HAP-1 (cell line): Measurements from ENCODE around the gene CLIC4.
A peak's percentile ranks its signal among the peaks of the same experiment; 100 is the strongest.
"Not testable (repeated sequence)": the region's sequence is repeated elsewhere in the genome, so short reads cannot be mapped to it uniquely, and the experiment has no call there.

ENCODE experiments used
- DNase-seq, 2 experiments: peaks; one replicate each; pipeline ENCODE4 v3.0.0-alpha.2; 2016 to 2020; ENCODE audit warnings: low spot score in 2 of 2
- H3K27me3 ChIP-seq: fragments of 250-450 bp; sonication (Bioruptor Pico); 2 replicates; pipeline ENCODE4 v1.5.1; 2020; ENCODE audit warnings: low read depth, mild to moderate bottlenecking, moderate library complexity
- H3K36me3 ChIP-seq: fragments of 250-450 bp; sonication (Bioruptor Pico); replicated peaks from 2 replicates; pipeline ENCODE4 v1.5.1; 2020; ENCODE audit warnings: mild to moderate bottlenecking
- H3K4me1 ChIP-seq: fragments of 250-450 bp; sonication (Bioruptor Pico); 2 replicates; pipeline ENCODE4 v1.5.1; 2020; ENCODE audit warnings: mild to moderate bottlenecking
- H3K4me3 ChIP-seq: fragments of 250-450 bp; sonication (Bioruptor Pico); 2 replicates; pipeline ENCODE4 v1.5.1; 2020; ENCODE audit warnings: mild to moderate bottlenecking, moderate library complexity
- H3K9me3 ChIP-seq: fragments of 250-450 bp; sonication (Bioruptor Pico); 2 replicates; pipeline ENCODE4 v1.5.1; 2020; ENCODE audit warnings: mild to moderate bottlenecking, moderate library complexity
- in situ Hi-C: fragments of 300-500 bp; cut with MboI; formaldehyde crosslinking; loops from 3 replicates; pipeline ENCODE4 v1.14.3; 2020; ENCODE audit warnings: low sequenced_read_pairs, inconsistent platforms, mixed read lengths

Gene CLIC4

GRCh38 chr1:24806588-24806987 lies 61.3 kb downstream of the CLIC4 start:
- H3K9me3 ChIP-seq = no peaks in the 10 kb centered on the region
- no peak overlapping the region for H3K4me3 ChIP-seq
- peaks cover 8% of the 10 kb centered on the region for H3K4me1 ChIP-seq
- no peaks in the 10 kb centered on the region for H3K27me3 ChIP-seq
- peak in 1 of 2 experiments; percentile 35 for DNase-seq
- no peaks in the 10 kb centered on the region for H3K36me3 ChIP-seq
- in situ Hi-C loops = no loop called here

- in situ Hi-C loops, H3K4me3 ChIP-seq, H3K4me1 ChIP-seq, H3K9me3 ChIP-seq, DNase-seq, H3K27me3 ChIP-seq: not testable (repeated sequence)
- peaks cover 22% of the 10 kb centered on the region for H3K36me3 ChIP-seq
These were observed 66.2 kb downstream of the CLIC4 start for GRCh38 chr1:24811494-24811893.

DNA sequence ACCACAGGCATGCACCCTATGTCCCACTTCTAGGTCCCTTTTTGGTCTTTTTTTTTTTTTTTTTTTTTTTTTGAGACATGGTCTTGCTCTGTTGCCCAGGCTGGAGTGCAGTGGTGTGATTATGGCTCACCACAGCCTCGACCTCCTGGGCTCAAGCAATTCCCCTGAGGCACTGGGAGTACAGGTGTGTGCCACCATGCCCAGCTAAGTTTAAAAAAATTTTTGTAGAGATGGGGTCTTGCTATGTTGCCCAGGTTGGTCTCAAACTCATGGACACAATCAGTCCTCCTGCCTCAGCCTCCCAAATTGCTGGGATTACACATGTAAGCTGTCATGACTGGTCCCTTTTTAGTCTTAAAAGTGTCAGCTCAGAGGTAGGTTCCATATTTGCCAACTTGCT lies 75.0 kb downstream of the CLIC4 start:
- H3K9me3 ChIP-seq, H3K4me3 ChIP-seq, in situ Hi-C loops, H3K27me3 ChIP-seq, DNase-seq: not testable (repeated sequence)
- peaks cover 24% of the 10 kb centered on the region for H3K4me1 ChIP-seq
- H3K36me3 ChIP-seq = peaks cover 17% of the 10 kb centered on the region

GRCh38 chr1:24822887-24823286 lies 77.6 kb downstream of the CLIC4 start:
- H3K4me3 ChIP-seq = no peak overlapping the region
- no peak for DNase-seq
- H3K9me3 ChIP-seq = no peaks in the 10 kb centered on the region
- H3K36me3 ChIP-seq = 0 out of 2 replicates have a peak, but pooled peaks cover 5% of the 10 kb centered on the region
- no peaks in the 10 kb centered on the region for H3K27me3 ChIP-seq
- in situ Hi-C loops = no loop called here
- peaks cover 24% of the 10 kb centered on the region for H3K4me1 ChIP-seq

- H3K4me3 ChIP-seq, H3K9me3 ChIP-seq, in situ Hi-C loops, H3K36me3 ChIP-seq, H3K27me3 ChIP-seq: not testable (repeated sequence)
- DNase-seq = peak in 1 of 2 experiments; percentile 19
- peaks cover 24% of the 10 kb centered on the region for H3K4me1 ChIP-seq
These were observed 78.2 kb downstream of the CLIC4 start for GRCh38 chr1:24823486-24823885.

- Histone ChIP-seq H3K4me1 (peaks cover 24% of the 10 kb centered on the region), H3K36me3 (peaks cover 11% of the 10 kb centered on the region), H3K4me3 (no peak overlapping the region), H3K9me3 (no peaks in the 10 kb centered on the region), H3K27me3 (no peaks in the 10 kb centered on the region)
- in situ Hi-C loops = loop anchor here (25.0 kb wide), 1 partner anchor 613 kb away; no protein-coding TSS in a partner anchor
- DNase-seq = no peak
These were observed 79.9 kb downstream of the CLIC4 start for GRCh38 chr1:24825174-24825573.

DNA sequence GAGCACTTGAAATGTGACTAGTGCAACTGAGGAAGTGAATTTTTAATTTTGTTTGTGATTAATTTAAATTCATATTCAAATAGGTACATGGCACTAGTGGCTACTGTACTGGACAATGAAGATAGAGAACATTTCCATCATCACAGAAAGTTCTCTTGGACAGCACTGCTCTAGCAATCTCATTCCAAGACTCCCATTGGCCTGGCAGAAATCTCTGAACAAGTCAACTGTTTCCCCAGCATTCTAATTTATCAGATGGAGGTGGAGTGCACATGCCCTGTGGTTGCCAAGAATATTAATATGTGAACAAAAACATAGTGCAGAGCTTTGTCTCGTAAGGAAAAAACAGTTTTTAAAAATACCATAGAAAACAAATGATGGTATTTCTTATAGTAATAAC lies 81.3 kb downstream of the CLIC4 start:
- Histone ChIP-seq H3K27me3 (no peaks in the 10 kb centered on the region), H3K4me1 (peaks cover 22% of the 10 kb centered on the region), H3K9me3 (no peaks in the 10 kb centered on the region), H3K36me3 (peaks cover 11% of the 10 kb centered on the region), H3K4me3 (no peak overlapping the region)
- in situ Hi-C loops = loop anchor here (25.0 kb wide), 1 partner anchor 614 kb away; no protein-coding TSS in a partner anchor
- no peak for DNase-seq

DNA sequence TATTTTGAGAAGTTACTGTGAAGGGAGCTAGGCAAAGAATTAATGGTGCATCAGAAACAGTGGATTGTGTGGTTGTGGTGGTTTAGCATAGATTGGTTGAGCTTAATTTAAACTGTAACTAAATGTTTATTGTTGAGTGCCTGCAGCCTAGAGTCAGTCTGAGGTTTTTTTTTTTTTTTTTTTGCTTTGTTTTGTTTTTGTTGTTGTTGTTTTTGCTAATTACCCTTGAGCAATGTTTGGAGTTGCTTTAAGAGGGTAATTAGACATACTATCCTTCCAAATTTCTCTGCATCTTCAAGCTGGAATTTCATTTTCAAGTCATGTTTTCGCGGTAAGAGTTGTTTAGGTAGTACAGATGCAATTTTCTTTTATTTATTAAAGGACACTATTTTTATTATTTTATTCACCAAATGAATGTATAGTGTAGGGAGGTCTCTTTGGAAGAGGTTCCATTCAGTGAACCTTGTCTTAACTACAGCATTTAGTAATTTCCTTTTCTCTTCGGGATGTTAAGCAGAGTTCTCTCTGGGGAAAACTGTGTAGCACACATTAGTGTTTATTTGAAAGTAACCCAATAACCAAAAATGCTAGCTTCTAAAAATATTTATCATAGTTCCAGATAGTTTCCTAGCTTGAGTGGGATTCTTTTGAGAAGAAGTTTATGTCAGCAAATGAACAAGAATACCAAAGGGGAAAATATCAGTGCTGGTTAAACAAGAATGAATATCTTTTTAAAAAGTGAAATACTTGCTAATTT lies 82.3 kb downstream of the CLIC4 start:
- Histone ChIP-seq H3K27me3 (no peaks in the 10 kb centered on the region), H3K9me3 (no peaks in the 10 kb centered on the region), H3K4me3 (no peak overlapping the region), H3K36me3 (peaks cover 11% of the 10 kb centered on the region), H3K4me1 (peaks cover 16% of the 10 kb centered on the region)
- in situ Hi-C loops = loop anchor here (25.0 kb wide), 1 partner anchor 615 kb away; no protein-coding TSS in a partner anchor
- no peak for DNase-seq

DNA sequence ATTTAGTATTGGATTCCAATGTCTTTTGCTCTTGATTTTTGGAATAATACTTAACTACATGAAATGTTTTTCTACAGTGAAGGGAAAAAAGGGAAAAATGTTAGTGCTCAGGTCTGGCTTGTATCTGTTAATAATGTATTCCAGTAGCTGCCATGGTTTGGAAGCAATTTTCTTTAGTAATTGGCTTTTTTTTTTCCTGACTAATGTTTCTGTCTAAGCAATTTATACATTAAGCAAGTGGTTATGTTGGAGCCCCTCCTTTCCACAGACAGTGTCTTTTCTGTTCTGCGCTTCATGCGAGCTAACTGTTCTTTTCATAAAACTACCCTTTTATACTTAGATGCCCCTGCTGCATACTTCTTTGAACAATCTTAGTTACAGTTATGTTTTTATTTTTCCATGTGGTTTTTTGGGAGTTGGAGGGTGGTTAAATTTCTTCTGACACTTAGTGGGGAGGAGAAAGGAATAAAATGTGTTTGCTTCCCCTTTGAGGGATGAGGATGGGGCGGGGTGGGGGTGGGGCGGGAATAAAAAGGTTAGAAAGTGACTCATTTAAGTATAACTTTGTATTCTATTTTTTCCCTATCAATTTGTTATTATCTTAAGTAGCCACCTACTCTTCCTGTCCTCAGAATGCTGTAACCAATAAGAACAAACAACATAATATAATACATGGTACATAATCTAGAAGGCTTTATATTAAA lies 83.1 kb downstream of the CLIC4 start:
- peaks cover 11% of the 10 kb centered on the region for H3K36me3 ChIP-seq
- H3K27me3 ChIP-seq = no peaks in the 10 kb centered on the region
- H3K4me1 ChIP-seq = peaks cover 8% of the 10 kb centered on the region
- no peak for DNase-seq
- no peak overlapping the region for H3K4me3 ChIP-seq
- in situ Hi-C loops = loop anchor here (25.0 kb wide), 1 partner anchor 616 kb away; no protein-coding TSS in a partner anchor
- H3K9me3 ChIP-seq = no peaks in the 10 kb centered on the region

GRCh38 chr1:24828887-24829192 lies 83.6 kb downstream of the CLIC4 start:
- no peak for DNase-seq
- Histone ChIP-seq H3K9me3 (no peaks in the 10 kb centered on the region), H3K27me3 (no peaks in the 10 kb centered on the region), H3K4me1 (peaks cover 5% of the 10 kb centered on the region), H3K36me3 (peaks cover 11% of the 10 kb centered on the region), H3K4me3 (no peak overlapping the region)
- in situ Hi-C loops = loop anchor here (25.0 kb wide), 1 partner anchor 617 kb away; no protein-coding TSS in a partner anchor

GRCh38 chr1:24830680-24831272 lies 85.5 kb downstream of the CLIC4 start:
- Histone ChIP-seq H3K27me3 (no peaks in the 10 kb centered on the region), H3K36me3 (peaks cover 11% of the 10 kb centered on the region), H3K4me1 (peaks cover 3% of the 10 kb centered on the region; the same call in 1 of the 2 replicates), H3K4me3 (no peak overlapping the region), H3K9me3 (no peaks in the 10 kb centered on the region)
- peak in 1 of 2 experiments; percentile 72 for DNase-seq
- in situ Hi-C loops = loop anchor here (25.0 kb wide), 1 partner anchor 618 kb away; no protein-coding TSS in a partner anchor

- peaks cover 13% of the 10 kb centered on the region for H3K36me3 ChIP-seq
- no peaks in the 10 kb centered on the region for H3K27me3 ChIP-seq
- no peaks in the 10 kb centered on the region for H3K9me3 ChIP-seq
- DNase-seq = no peak
- H3K4me1 ChIP-seq = peaks cover 26% of the 10 kb centered on the region
- no peak overlapping the region for H3K4me3 ChIP-seq
- in situ Hi-C loops = loop anchor here (10.0 to 25.0 kb wide), 2 partner anchors 363 to 629 kb away; no protein-coding TSS in a partner anchor
These were observed 96.3 kb downstream of the CLIC4 start for GRCh38 chr1:24841593-24841992.

GRCh38 chr1:24846671-24847070 lies 101.4 kb downstream of the CLIC4 start:
- in situ Hi-C loops = loop anchor here (10.0 to 25.0 kb wide), 2 partner anchors 358 to 634 kb away; no protein-coding TSS in a partner anchor
- Histone ChIP-seq H3K36me3 (no peaks in the 10 kb centered on the region), H3K27me3 (no peaks in the 10 kb centered on the region), H3K4me3 (no peak overlapping the region), H3K4me1 (peaks cover 18% of the 10 kb centered on the region), H3K9me3 (no peaks in the 10 kb centered on the region)
- no peak for DNase-seq
